HG03175 (cell line): Measurements from ENCODE around the gene ISX.

Experiments
- ATAC-seq: cut with Tn5 transposase; IDR thresholded peaks from one replicate; pipeline ENCODE4 v1.9.1; 2021; ENCODE audit warnings: mild to moderate bottlenecking, moderate library complexity; ENCODE audit not compliant: unreplicated experiment

The ISX gene

DNA sequence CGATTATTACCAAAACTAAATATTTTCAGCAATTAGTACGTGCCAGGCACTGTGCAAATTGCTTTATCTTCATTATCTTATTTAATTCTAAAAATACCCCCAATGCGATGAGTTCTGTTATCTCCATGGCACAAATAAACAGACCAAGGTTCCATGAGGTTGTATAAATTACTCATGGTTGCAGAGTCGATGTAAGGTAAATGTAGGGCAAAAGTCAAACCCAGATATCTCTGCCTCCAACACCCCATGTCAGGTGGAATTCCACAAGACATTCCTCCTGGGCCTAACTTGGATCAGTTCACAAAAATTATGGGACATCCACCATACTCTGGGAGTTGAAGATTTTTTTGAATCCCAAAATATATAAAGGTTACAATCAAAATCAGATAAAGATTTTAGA lies 43.7 kb downstream of the ISX start:
- ATAC-seq = no peak

DNA sequence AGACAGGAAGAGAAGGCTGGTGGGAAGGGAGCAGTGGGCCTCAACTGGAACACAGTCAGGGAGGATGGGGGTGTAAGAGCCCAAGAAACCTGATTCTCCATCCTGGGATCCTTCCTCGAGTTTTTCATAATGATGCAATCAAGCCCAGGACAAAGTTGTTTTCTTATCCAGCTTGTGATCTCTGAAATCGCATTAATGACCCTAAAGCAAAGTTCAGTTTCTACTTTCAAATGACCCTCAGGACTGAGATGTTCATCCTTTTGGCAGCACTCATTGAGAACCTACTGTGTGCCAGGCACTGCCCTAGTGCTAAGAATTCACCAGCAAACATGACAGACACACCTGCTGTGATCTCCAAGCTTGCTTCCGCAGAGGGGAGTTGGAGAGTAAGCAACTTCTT lies 45.3 kb downstream of the ISX start:
- ATAC-seq = no peak

DNA sequence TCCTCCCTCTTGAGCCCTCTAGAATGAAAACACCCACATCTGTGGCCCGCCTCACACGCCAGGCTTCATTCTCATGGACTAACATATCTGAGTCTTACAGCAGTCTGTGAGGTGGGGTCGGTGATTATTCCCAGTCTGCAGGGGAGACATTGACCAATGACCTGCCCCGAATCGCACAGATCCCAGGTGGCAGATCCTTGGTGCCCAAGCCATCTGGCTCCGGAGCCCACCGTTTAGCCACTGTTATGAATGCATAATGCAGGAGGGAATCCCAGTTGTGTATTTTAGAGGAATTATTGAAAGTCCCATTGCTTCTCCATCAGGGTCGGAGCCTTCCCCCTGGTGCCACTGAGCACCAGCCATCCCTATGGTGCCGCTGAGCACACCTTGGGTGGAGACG lies 47.4 kb downstream of the ISX start:
- ATAC-seq = no peak

DNA sequence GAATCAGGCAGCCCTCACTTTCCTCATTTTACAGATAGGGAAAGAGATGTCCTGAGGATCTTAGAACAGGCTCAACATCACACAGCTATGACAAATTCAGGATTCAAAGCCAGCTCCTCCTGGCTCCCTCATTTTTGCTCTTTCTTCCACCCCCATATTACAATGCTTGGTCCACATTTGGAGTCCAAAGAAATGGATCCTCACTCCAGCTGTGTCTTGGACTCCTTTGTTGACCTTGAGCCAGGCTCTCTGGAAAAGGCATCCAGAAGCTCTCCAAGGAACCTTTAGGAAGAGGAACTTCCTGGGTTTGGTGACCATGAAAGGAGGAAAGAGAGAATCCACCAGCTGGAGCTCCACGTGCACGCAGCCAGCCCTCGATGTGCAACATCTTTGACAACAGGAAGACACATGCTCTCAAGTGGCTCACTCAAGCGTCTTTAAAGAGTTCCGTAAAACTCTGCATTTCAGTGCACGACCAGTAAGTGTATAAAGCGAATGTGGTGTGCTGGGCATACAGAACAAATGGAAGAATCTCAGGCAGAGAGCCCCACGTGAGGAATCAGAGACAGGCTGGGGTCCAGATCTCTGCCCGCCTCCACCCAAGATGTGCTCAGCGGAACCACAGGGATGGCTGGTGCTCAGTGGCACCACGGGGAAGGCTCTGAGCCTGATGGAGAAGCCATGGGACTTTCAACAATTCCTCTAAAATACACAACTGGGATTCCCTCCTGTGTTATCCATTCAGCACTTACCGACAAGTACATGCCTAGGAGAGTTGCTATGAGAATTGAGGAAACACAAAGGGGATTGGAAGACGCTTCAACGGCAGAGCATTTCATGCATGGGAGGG lies 48.4 kb downstream of the ISX start:
- no peak for ATAC-seq

DNA sequence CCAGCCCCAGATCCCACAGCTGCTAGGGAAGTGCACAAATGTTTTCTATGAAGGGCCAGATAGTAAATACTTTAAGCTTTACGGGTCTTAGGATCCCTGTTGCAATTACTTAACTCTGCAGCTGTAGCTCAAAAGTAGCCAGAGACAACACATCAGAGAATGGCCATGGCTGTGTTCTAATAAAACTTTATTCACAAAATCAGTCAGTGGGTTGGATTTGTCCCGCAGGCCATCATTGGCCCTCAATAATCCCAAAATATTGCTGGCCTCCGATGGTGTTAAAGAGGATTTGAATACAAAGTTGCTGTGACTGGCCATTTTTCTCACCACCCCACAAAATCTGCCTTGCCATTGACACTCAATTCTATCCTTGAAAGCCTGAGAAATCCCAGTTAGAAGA lies 49.6 kb downstream of the ISX start:
- ATAC-seq = no peak

DNA sequence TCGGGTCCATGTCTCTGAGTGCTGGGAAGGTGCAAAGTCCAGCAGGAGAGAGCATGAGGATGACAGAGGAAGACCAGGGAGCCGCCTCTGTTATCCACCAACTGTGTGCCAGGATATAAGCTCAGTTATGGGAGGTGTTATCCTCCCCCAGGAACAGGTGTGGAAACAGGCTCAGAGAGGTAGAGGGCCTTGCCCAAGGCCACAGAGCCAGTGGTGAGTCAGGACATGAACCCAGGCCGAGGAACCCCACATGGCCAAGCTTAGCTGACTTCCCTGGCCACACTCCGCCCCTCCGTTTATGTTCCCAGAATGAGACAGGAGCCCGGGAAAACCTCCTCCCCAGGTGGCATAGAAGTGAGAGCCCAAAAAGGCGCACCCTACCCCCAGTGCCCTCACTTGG lies 50.3 kb downstream of the ISX start:
- ATAC-seq = no peak

DNA sequence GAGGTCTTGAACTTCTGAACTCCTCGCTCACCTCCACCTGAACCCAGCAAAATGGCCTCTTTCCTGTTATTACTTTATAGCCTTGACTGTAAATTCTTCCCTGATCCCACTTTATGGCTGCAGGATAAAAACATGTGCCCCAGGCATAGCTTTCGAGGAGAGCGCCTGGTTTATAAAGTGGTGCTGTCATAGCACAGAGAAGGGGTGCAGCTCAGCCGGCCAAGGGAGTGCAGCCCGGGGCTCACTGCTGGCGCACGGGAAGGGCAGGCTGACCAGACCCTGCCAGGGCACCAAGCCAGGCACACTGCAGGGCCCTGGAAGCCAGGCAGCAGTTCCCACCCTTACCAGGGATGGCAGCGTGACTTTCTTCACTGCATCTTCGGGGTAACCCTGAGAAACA lies 50.9 kb downstream of the ISX start:
- no peak for ATAC-seq

DNA sequence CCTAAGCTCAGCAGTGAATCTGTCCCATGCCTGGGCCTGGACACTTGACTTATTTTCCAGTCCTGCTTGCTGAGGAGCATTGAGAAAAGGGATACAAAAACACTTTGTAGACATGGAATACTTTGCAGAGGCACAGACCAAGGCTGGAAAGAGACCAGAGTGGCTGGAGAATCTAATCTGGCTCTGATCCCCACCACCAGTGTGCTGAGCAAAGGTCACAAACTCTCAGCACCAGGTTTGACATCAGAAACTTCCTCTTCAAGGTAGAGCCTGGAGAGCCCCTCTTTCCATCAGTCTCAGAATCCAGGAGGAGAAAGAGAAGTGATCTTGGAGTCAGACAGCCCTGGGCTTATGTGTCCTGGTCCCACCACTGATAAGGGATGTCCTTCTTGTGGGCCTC lies 53.5 kb downstream of the ISX start:
- ATAC-seq = no peak

DNA sequence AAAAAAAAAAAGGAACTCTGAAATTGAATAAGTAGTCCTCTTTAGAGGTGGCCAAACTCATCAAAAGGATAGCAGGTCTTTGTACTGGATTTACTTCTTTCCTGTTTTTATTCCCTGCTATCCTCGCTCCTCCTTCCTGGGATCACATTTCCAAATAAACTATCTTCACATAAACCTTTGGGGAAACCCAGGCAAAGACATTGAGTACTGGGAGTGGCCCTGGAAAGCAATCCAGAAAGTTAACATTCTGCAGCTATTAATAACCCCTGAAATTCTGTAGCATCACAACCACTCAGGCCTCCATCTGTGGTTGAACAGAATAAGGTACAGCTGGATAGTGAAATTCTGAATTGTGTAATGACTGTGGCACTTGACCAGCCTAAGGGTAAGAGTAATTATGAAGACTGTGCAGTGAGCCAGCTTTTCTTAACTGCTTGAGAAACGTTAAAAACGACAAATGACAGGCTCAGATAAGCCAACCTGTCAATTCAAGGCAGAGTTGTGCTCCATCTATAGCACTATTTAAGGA lies 58.8 kb downstream of the ISX start:
- no peak for ATAC-seq

DNA sequence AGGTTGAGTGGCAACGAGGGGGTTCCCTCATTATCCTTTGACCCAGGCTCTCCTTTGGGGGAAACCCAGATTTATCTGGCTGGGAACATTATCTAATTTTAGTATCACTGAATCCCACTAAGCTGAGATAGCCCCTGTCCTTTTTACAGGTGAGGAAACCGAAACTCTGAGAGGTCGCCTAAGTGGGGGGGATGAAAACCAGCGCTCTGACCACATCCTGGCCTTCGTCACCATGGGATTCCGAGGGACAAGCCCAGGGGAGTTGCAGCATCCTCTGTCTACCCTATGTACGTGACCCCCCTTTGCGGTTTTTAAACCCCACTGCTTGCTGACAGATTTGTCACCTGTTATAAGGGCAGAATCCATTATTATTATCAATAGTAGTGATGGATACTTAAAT lies 61.0 kb downstream of the ISX start:
- ATAC-seq = peak; percentile 56

DNA sequence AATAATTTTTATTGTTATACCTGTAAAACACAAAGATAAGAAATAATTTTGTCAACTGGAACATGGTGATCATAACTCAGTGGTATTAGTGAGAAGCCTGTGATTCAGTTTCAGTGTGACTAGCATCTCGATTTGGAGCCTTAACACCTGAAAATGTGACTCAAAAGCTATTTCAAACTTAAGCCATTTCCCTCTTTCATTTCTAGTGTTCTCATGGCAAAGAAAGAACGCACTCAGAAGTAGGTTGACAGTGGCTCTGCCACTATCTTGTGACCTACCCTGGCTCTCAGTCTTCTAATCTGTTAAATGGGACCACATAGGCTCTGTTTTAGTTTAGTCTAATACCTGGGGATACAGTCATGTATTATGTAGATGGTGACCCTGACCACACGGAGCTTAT lies 62.7 kb downstream of the ISX start:
- peak; percentile 47 for ATAC-seq

DNA sequence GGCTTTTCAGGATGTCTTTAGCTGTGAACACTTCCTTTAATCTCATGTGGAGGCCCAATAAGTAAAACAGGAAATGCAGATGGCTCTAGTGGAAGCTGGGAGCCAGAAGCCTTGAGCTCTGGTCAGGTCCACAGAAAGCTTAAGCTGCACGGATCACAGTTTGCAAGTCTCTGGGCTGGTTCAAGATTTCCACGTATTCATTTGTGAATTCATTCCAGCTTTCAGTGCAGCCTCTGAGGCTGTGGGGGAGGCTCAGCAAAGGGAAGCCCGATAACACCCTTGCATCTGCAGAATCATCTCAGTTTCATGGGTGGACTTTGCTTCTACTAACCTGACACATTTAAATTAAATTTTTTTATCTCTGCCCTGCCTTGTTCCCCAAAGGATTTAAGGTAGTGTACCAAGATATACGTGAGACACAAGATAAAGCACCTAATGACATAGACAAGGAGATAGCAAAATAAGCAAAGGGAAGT lies 65.6 kb downstream of the ISX start:
- no peak for ATAC-seq

DNA sequence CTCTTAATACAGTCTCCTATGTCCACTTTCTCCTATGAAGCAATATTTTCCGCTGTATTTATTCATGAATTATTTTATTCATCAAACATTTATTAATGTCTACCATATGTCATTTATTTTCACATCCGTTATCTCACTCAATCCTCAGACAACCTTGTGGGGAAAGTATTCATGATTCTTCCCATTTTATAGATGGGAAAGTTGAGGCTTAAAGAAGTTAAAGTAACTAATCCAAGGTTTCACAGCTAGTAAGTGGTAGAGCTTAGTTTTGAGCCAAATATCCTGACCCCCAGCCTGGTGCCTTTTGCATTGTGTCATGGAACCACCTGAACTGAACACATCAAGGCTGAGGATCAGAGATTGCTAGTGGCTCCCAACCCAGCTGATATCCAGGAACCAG lies 66.6 kb downstream of the ISX start:
- ATAC-seq = no peak

DNA sequence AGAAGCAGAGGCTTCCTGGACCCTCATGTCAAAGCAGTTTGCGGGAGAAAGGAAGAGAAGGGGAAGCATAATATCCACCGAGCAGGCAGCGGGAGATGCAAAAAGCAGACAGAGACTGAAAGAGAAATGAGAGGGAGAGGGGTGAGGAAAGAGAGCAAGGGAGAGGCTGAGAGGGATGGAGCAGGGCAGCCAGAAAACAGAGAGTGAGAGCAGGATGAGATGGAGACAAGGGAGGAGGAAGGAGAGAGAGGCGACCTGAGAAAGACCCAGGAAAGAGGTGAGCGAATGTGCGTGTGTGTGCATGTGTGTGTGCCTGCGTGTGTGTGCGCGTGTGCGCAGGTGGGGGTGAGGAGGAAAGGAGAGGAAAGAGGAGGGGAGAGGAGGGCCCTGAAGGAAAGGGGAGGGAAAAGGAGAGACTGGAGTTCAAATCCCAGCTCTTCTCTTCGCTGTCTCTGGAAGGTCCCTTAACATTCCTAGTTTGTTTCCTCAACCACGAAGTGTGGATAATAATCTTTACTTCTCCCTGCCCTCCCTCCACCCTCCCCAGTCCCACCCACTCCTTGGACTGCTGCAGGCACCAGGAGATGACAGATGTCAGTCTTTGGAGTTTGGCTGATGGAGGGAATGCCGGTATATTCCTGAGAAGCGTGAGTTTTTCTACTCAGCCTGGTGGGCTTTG lies 67.9 kb downstream of the ISX start:
- no peak for ATAC-seq

DNA sequence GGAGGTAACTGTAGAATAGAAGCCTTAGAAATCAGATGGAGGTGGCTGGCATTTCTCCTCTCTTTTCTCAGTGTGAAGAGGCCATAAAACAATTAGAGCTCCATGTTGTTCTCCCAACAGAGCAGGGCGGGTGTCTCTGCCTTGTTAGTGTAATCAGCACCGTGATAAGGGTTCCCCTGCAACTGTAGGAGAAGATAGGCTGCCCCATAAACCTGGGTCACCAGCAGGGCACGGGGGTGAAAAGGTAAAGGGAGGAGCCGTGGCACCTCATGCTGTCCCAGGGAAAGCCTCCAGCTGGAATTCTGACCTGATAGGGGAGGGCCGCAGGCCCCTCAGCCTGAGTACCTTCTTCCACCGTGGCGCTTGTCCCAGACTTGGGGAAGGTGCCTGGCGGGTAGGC lies 68.7 kb downstream of the ISX start:
- peak; percentile 20 for ATAC-seq

DNA sequence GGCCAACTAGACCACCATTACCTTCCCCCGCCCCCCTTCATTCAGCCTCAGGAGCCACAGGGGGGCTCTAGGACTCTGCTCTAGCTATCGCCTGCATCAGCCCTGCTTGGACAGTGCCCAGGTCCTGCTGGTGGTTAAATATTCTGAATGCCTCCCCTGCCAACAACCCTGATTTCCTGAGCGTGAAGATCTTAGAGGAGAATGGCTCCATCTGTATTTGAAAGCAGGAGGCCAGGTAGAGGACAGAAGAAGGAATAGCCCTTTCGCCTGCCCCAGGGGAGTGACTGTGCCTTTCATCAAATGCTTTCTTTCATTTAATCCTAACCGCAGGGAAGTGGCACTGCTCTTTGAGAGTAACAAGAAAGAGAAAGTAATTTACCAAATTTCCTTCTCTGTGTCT lies 69.2 kb downstream of the ISX start:
- ATAC-seq = peak; percentile 41
